Activated CD4-positive, alpha-beta T cell treated with anti-CD3 and anti-CD28 coated beads for 4 hours (primary cell): ENCODE results near the gene FAM168B.

Source experiments
- DNase-seq, 2 donors: peaks; one replicate each; pipeline ENCODE4 v3.0.0-alpha.2; 2020

FAM168B gene

GRCh38 chr2:131039535-131039907 lies 53.7 kb downstream of the FAM168B start:
- DNase-seq: no peak

DNA sequence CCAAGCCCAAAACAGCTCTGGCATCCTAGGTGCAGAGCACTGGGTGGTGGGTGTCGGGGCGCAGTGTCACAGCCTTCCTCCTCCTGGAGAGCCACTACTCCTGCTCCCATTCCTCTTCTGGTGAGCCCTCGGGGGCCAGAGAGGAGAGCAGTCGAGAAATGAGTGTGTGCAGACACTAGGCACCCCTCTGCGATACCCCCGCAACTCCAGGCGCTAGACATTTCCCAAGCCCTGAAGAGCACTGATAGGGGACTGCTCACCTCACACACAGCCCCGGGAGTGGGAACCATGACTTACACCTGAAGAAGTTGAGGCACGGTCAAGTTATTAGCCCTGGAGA lies 54.2 kb downstream of the FAM168B start:
- no peak for DNase-seq

- no peak for DNase-seq
These were observed 54.8 kb downstream of the FAM168B start for GRCh38 chr2:131038258-131039100.

DNA sequence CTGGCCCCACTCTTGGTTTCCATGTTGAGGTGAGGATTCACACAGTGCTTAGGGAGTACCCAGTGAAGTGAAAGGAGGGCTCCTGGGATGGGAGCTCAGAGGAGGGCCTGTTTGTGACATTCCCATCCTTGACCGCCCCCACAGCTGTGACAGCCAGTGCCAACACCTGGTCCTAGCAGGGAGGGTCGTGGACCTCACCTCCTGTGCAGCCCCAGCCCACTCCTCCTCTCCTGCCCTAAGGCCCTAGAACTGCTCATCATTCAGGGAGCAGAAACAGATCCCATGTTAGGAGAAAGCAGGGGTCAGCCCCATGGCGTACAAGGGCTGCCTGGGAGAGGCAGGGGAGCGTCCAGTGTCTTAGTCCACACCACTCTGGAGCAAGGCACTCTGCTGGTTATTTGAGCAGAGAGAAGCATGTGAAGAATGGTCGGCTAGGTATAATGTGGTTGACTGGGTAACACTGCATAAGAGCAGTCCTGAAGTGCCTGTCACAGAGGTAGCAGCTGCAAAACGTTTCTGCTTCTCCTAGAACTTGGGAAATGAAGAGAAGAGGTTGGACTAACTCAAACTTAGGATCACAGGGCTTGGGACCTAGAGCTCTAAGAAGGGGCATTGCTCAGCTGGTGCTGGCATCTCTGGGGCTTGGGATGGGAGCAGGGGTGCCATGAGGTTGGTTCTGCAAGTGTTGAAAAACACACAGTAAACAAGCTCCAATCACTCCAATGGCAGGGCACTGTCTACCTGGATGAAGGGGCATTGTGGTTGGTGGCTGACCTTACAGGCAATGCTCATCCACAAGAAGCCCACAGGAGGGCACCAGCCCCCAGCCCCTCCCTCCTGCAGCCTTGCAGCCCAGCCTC lies 55.6 kb downstream of the FAM168B start:
- DNase-seq: no peak

DNA sequence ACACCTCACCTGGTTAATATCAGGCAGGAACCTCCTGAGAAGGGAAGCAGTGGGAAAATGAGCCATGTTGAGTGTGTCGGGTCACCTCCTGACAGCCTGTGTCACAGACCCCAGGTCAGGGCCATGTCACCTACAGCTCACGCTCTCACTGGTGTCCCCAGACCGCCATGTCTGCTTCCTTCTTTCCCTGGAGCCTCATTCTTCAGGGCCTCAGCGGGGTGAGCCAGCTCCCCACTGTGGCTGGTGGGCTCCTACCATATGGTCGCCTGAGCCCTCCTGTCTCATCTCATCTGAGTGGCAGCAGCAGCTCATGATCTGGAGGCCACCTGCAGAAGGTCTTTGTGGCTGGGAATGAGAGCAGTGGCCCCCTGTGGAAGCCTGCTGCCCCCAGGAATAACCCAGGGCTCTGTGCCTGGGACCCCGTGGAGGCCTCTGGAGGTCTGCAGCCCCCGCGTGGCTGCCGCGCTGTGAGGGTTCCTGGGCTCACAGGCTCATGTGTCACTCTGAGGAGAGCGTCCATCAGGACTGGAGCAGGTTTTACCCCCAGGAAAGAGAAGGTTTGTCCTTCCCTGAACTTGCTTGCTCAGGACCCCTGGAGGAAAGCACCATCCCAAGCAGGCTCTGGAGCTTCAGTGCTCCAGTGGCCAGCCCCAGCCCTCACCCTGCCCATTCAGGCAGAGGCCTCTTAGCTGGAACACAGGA lies 56.4 kb downstream of the FAM168B start:
- no peak for DNase-seq

GRCh38 chr2:131036269-131036668 lies 57.0 kb downstream of the FAM168B start:
- DNase-seq: no peak

- no peak for DNase-seq
These were observed 57.4 kb downstream of the FAM168B start for GRCh38 chr2:131035826-131036231.

DNA sequence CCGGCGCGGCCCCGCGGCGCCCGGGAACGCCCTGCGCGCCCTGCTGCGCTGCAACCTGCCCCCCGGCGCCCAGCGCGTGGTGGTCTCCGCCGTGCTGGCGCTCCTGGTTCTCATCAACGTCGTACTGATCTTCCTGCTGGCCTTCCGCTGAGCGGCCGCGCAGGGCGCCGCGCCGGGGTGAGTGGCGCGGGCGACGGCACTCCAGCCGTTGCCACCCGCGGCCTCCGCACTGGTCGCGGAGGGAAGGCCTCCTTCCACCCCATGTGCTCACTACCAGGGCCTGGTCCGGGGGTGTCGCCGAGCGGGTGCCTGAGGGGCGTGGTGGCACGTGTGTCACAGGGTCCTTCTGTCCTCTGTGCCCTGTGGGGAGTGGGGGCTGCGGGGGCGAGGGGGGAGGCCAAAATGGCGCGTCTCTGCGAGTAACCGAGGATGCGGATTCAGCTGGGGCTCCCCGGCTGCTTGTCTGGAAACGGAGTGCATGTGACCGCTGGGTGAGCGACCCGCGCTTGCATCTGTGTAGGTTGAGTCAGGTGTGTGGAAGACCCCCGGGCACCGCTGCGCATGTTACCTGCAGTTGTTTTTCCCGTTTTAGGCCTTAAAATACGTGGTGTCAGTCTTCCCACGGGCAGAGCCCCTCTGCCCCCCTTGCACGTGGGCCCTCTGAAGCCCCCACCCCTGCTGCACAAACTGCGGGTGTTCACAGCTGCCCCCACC lies 58.0 kb downstream of the FAM168B start:
- no peak for DNase-seq

- DNase-seq: no peak
These were observed 58.9 kb downstream of the FAM168B start for GRCh38 chr2:131034122-131035051.

DNA sequence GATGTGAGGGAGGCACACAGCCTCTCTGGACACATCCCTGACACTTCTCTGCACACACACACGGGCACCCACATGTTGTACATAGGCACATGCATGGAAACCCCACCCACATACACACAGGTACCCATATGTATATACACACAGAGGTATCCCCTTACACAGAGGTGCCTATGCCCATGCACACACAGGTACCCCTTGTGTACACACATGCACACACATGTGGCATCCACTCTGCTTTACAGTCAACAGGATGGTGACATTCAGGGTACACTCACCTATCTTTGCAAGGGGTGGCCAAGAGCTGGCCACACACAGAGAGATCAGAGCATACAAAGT lies 59.5 kb downstream of the FAM168B start:
- no peak for DNase-seq

GRCh38 chr2:131032393-131032836 lies 60.8 kb downstream of the FAM168B start:
- no peak for DNase-seq

DNA sequence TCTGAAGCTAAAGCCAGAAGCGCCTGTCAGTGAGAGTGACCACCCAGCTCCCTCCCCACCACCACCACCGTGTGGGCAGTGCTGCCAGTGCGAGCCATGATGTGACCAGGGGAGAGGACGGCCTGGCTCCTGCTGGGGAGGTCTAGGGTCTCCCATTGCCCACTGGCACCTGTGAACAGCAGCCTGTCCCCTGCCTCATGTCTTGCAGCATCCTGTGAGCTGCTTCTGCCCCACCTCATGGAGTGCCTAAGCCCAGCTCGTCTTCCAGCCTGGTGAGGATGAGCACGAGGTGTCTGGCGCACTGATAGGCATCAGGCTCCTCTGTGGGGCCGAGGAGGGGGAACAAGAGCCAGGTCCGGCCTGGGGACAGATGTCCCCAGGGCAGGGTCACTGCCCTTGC lies 61.4 kb downstream of the FAM168B start:
- DNase-seq: no peak

DNA sequence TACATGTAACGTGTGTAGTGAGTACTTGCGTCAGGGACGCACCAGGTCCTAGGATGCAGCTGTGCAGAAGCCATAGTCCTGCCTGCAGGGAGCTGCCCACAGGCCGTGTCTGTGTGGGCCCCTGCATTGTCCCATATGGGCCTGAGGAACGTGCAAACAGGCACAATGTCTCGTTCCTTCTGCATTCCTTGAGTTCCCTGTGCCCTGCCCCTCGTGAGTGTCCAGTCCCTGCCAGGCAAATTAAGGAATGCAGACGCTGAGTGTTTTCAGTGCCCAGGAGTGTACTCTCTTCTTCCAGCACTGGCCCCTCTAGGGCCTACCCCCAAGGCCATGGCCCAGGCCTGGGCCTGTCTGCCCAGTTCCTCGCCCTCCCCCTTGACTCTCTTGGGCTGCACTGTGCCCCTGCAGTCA lies 61.8 kb downstream of the FAM168B start:
- no peak for DNase-seq

DNA sequence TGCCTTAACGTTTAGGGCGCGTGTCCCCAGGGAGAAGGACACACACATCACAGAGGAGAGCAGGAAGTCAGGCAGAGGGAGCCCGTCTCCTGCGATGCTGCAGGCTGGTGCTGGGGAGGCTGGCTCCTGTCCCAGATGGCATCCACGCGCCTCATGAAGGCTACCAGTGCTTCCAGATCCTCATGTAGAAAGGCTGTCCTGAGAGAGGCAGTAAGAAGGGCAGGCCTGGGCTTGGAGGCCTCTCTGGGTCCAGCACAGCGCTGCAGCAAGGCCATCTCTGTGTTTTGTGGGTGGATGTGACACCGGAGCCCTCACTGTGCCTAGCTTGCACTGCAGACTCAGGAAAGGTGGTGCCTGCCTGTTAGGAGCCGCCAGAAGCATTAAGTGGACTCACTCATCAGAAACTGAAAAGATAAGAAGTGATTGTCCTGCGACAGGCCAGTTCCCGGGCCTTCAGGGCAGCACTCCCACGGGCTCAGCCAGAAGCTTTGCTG lies 62.7 kb downstream of the FAM168B start:
- no peak for DNase-seq

- DNase-seq: no peak
These were observed 63.4 kb downstream of the FAM168B start for GRCh38 chr2:131029812-131030211.

DNA sequence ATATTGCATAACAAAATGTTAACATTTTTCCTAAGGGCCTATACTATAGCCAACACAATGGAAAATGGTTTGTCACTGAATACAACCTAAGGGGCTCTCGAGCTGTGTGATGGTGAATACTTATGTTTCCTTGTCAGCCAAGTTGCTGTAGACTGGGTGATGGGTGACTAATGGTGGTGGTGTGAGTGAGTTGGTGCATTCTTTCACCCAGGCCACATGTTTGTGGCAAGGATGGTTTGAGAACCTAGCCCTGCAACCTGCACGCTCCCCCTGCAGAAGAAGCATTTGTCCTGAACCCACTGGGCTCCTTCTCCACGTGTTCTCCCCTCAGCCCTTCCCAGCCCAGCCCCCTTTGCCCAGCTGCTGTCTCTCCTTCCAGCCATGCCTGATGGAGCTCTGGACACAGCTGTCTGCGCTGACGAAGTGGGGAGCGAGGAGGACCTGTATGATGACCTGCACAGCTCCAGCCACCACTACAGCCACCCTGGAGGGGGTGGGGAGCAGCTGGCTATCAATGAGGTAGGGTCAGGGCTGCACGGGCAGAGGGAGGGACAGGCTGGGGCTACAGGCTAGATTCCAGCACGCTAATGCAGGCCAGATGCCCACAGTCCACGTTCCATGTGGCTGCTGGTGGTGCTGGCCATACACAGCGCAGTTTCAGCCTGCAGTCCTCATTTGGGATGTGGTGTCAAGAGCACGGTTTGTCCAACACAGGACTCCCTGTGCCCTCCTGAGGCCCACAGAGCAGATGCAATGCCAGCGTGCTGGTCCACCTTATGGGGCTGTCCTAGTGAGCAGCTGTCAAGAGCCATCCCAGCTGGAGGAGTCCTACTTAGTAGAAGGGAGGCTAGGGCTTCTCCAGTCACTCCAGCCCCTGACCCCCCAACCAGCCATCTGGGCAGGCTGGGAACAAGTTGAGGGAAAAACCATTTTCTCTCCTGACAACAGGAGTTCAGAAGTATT lies 65.4 kb downstream of the FAM168B start:
- DNase-seq: no peak

GRCh38 chr2:131026919-131027318 lies 66.3 kb downstream of the FAM168B start:
- DNase-seq: no peak

- no peak for DNase-seq
These were observed 69.5 kb downstream of the FAM168B start for GRCh38 chr2:131023758-131024157.

GRCh38 chr2:131022731-131023130 lies 70.5 kb downstream of the FAM168B start:
- no peak for DNase-seq
